ENCODE measurements around the gene DCANP1. TPM values are rescaled to one million over a fixed set of nuclear protein-coding genes. Genes with fewer than 3 reads are reported as not detected.

DCANP1 gene
- total and polyA plus RNA-seq, 2 donors (not counting 3 experiments of a cell fraction or from before 2014, with no cell fraction given), result not detected

- POLR2A ChIA-PET, result no interaction called here
Observed at GRCh38 chr5:135458356-135458755, 11.2 kb upstream of the DCANP1 start.

More at GRCh38 chr5:135458356-135458755, 11.2 kb upstream of the DCANP1 start:
- Histone ChIP-seq H3K9me3 (replicated peaks; ENCODE audit: control insufficient read depth, insufficient read depth, low read length) (no peaks in the 10 kb centered on the region), H4K20me1 (replicated peaks; ENCODE audit: control insufficient read depth, extremely low read depth, insufficient read depth, low read length) (no peaks in the 10 kb centered on the region), H3K9ac (replicated peaks; ENCODE audit: extremely low read depth, insufficient read depth, low read length) (no peak overlapping the region), H3K27me3 (ENCODE audit: control insufficient read depth in 2 of 2, insufficient read depth in 2 of 2, low read length in 2 of 2) (peaks cover 17 to 21% of the 10 kb centered on the region in 2 experiments), H3K79me2 (ENCODE audit: control insufficient read depth, insufficient read depth, low read length) (no peaks in the 10 kb centered on the region), H3K4me2 (ENCODE audit: insufficient read depth, low read length) (no peak overlapping the region), H3K36me3 (ENCODE audit: control insufficient read depth in 2 of 2, extremely low read depth in 1 of 2, insufficient read depth in 2 of 2, low read length in 2 of 2) (no peaks in the 10 kb centered on the region), H2AFZ (ENCODE audit: low read depth, low read length) (no peak overlapping the region), H3K4me1 (ENCODE audit: control insufficient read depth, extremely low read depth, insufficient read depth, low read length) (no peaks in the 10 kb centered on the region), H3K4me3 (replicated peaks in 1 of 3; ENCODE audit: insufficient read depth in 1 of 3, low read depth in 1 of 3, low read length in 3 of 3) (no peak overlapping the region), H3K27ac (ENCODE audit: insufficient read depth, low read depth, low read length) (no peak overlapping the region), H3K9me1 (replicated peaks; ENCODE audit: control insufficient read depth, extremely low read depth, insufficient read depth, low read length) (no peaks in the 10 kb centered on the region)
- TF ChIP-seq POLR2A (IDR thresholded peaks at IDR 0.05; ENCODE audit: low read depth, low read length) (no peak), MAX (IDR thresholded peaks at IDR 0.05; ENCODE audit: insufficient read depth, insufficient read length) (no peak), CTCF (IDR thresholded peaks at IDR 0.05; ENCODE audit: extremely low read depth in 1 of 2, insufficient read depth in 1 of 2, low read depth in 1 of 2, low read length in 2 of 2) (no peak), POLR2AphosphoS5 (IDR thresholded peaks at IDR 0.05; ENCODE audit: insufficient read depth, low read depth, low read length) (no peak), MYC (IDR thresholded peaks at IDR 0.05; ENCODE audit: low read depth, low read length) (no peak), JUN (IDR thresholded peaks at IDR 0.05; ENCODE audit: borderline replicate concordance, insufficient read depth, insufficient read length, low read depth) (no peak), FOS (IDR thresholded peaks at IDR 0.05; ENCODE audit: borderline replicate concordance, insufficient read depth, low read length) (no peak), EZH2 (IDR thresholded peaks at IDR 0.05; ENCODE audit: borderline replicate concordance, low read depth, low read length, severe bottlenecking) (no peak), GATA2 (IDR thresholded peaks at IDR 0.05; ENCODE audit: insufficient read depth, insufficient read length, low read depth, low read length) (no peak)
- BruUV-seq (replicated peaks), result no TSS peak
- intact Hi-C loops (cut with micrococcal nuclease), result no loop called here
- FAIRE-seq, result no peak
- dilution Hi-C loops (cut with MboI; ENCODE audit: extremely low pct_ligation_motif_present, low sequenced_read_pairs), result loop anchor here (25.0 kb wide), 1 partner anchor 104 kb away; no protein-coding TSS in a partner anchor
- DNase-seq (ENCODE audit: low read depth, low spot score), result no peak
- CTCF ChIA-PET, result interaction anchor here (0.6 to 21.5 kb wide), 17 partner anchors 8 to 372 kb away, joined by 3 to 664 read pairs (median 8); partner anchors contain the start of gene DCANP1

Data from endothelial cell of umbilical vein (primary cell).